Activated T-cell treated with anti-CD3 and anti-CD28 coated beads for 1 hour (primary cell): Measurements from ENCODE around the gene DNM3.

Experiments
- DNase-seq: peaks from one replicate; pipeline ENCODE4 v3.0.0-alpha.2; 2020; ENCODE audit warnings: low read depth

Gene DNM3

DNA sequence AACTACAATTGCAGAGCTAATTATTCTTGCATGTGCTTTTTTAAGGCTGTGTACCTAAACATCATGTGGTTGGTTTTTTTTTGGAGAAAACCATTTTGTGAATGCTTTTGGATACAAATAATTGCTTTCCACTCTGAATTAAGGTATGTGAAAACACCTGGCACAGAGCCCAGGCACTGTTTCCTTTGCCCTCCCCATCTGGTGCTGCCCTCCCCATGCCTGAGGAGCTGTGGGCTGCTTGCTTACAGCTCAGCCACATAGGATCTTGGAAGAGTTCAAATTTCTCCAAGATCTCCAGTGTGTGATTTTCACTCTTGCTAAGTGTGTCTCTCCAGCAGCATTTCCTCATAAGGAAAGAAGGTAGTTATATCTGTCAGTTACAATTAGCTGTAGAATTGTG lies 27.8 kb downstream of the DNM3 start:
- DNase-seq, result no peak

DNA sequence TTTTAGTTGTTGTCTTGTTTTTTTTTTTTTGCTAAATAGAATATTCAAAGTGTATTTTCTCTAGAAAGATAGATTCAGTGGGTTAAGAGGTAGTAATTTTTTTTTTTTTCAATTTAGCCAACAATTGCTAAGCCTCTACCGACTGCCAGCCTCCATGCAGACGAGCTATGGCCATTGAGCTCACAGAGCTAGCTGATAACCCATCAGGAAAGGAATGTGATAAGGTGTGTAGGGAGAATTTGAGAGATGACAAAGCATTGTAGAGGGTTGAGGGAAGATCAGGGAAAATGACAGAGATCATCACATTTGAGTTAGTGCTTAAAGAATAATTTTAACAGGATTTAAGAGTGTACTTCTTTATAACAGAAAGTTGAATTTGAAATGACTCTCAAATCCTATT lies 30.6 kb downstream of the DNM3 start:
- DNase-seq, result no peak

DNA sequence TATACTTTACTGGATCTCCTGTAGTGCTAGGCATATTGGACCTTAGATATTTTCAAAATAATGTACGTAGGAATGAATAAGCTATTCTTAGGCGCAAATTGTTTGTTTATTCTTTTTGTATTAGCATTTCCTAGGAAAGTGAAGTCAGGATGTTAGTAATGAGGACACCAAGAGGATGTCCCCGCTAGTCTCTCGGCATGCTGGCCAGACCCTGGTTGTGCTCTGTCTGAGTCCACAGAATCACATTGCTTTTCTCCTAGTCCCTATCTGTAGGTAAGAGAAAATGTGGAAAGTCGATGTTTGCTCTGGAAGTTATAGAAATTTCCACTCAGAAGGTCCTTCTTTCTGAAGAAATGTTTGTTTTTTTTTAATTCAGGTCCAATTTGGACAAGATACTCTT lies 31.1 kb downstream of the DNM3 start:
- DNase-seq, result no peak

- DNase-seq, result no peak
Measured at GRCh38 chr1:171873664-171874063, 32.4 kb downstream of the DNM3 start.

DNA sequence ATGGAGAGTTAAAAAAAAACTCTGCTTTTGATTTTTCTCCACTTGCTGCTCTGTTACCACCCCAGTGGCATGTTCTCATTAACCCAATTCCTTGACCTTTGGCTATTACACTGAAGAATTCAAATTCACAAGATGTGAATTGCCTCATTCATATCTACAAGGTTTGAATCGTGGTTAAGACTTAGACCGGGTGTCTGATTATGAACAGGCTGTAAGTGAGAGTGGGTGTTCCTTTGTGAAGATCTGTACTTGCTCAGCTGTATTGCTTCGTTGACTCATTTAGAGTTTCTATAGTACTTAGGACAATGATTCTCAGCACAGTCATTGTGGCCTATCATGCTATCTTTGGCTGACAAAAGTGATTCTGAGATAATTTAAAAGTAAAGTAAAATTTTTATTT lies 36.4 kb downstream of the DNM3 start:
- no peak for DNase-seq

- no peak for DNase-seq
Measured at GRCh38 chr1:171879556-171879955, 38.3 kb downstream of the DNM3 start.

GRCh38 chr1:171881442-171881841 lies 40.1 kb downstream of the DNM3 start:
- DNase-seq, result no peak

- no peak for DNase-seq
Measured at GRCh38 chr1:171883849-171884248, 42.6 kb downstream of the DNM3 start.

- DNase-seq, result no peak
Measured at GRCh38 chr1:171884475-171884874, 43.2 kb downstream of the DNM3 start.

- DNase-seq, result no peak
Measured at GRCh38 chr1:171890131-171890530, 48.8 kb downstream of the DNM3 start.

DNA sequence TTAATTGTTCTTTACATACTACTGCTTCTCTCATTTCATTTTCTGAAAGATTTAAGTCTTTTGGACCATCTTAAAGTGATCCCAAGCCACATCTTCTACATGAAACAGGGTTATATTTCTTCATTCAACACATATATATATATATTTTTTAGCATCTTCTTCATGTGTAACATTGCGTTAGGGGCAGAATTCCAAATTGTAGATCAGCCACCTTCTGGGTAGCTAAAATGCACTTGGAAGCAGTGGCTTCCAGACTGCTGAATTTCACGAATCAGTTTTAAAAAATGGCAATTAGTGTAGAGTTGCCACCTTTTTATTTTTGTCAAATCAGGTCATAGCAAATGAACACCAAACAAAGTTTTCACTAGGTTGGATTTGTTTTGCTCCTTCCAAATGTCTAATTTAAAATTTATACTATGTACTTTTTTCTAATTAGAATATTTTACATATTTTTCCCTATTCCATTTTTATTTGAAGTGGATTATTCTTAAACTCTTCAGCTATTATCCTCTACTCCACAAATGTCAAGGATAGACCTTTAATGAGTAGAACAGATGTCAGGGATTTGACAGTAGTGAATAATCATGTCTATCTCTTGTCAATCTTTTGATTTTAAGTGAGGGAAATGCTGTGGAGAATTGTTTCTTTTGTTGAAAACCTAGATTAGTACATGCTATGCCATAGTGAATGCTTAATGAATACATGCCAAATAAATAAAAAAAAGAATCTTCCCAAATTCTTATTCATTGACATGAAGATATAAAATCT lies 55.8 kb downstream of the DNM3 start:
- DNase-seq, result no peak

DNA sequence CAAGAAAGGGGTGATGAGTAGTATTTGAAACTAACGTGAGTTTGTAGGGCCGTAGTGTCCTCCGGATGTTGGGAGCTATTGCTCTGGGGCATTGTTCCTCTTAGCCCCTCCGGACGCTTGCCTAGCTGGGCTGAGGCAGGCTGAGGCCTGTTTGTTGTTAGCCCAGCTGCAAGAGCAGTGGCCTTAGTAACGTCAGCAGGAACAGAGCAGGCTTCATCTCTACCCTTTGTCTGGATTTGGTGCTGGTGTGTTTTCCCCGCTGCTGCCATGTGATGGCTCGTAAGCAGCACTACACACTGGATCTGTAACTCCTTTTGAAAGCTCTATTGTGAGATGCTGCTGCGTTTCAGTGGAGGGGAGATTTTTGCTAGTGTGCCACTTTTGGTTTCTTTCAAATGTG lies 57.6 kb downstream of the DNM3 start:
- no peak for DNase-seq

GRCh38 chr1:171899838-171900237 lies 58.5 kb downstream of the DNM3 start:
- DNase-seq, result no peak

- DNase-seq, result no peak
Measured at GRCh38 chr1:171901245-171901644, 59.9 kb downstream of the DNM3 start.

- DNase-seq, result no peak
Measured at GRCh38 chr1:171902527-171902926, 61.2 kb downstream of the DNM3 start.

GRCh38 chr1:171904778-171905450 lies 63.6 kb downstream of the DNM3 start:
- no peak for DNase-seq

- no peak for DNase-seq
Measured at GRCh38 chr1:171909711-171910110, 68.4 kb downstream of the DNM3 start.

GRCh38 chr1:171910786-171911185 lies 69.5 kb downstream of the DNM3 start:
- DNase-seq, result no peak

DNA sequence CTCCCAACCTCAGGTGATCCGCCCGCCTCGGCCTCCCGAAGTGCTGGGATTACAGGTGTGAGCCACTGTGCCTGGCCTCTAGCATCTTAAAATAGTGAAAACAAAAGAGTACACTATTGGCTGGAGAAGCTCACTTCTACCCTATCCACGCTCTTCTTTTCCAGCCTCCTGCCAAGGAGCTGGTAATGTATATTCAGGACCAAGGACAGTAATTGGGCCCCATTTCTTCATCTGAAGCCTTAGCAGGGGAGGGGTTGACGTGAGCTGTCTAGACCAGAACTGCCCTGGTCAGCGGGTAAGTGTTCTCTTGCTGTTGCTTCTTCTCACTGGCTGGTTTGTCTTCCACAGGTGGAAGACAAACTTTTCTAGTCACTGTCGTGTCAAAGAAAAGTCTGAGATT lies 70.2 kb downstream of the DNM3 start:
- DNase-seq, result no peak

DNA sequence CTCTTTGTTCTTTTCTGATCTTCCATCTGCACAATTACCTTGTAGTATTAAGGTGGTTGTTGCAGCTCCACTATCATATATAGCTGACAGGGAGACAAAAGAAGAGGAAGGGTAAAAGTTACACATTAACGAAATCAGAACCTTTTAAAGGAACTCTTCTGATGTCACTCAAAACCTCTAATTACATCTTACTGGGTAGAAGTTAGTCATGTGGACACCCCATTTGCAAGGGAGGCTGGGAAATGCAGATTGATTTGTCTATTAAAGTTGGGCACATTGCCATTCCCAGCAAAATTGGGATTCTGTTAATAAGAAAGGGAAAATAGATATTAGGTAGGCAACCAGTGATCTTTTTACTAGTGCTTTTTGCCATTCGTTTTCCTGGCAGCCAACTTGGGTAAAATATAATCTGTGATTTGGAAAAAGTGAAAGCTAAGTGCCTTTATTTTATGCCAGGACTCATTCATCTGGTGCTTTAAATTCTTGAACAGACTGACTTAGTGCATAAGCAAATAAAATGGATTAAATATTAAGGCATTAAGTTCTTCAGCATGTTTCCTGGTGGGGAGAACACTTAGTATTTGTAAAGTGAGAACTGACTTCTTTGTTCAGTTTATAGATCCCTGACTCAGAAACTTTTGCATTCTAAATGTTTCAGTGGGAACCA lies 71.3 kb downstream of the DNM3 start:
- no peak for DNase-seq

- no peak for DNase-seq
Measured at GRCh38 chr1:171913385-171913784, 72.1 kb downstream of the DNM3 start.

- DNase-seq, result no peak
Measured at GRCh38 chr1:171916315-171916771, 75.0 kb downstream of the DNM3 start.

DNA sequence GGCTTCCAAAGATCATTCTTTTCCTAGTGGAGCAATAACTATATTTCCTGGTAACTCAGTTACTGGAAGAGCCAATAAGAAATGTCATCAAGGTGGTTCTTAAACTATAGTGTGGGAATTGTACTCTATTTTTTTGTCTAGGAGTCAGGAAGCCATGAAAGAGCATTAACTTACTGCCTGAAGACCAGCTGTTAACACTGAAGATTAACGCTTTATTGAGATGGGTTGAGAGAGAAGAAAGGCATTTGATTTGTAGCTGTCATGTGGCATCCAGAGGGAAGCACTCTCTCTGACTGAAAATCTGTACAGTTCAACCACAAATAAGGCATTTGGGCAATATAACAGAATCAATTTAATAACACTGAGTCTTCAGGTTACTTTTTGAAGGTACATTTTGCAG lies 76.0 kb downstream of the DNM3 start:
- no peak for DNase-seq
